GM18498 (cell line): ENCODE data around the gene PRR7.

Experiments used
- ATAC-seq: cut with Tn5 transposase; IDR thresholded peaks from one replicate; pipeline ENCODE4 v1.9.1; 2021; ENCODE audit warnings: mild to moderate bottlenecking, moderate library complexity; ENCODE audit not compliant: unreplicated experiment

Gene PRR7

GRCh38 chr5:177496727-177497291, 50.2 kb downstream of the PRR7 start:
- ATAC-seq, result no peak

GRCh38 chr5:177497292-177498012, 50.8 kb downstream of the PRR7 start, which contains the start of gene PDLIM7:
PDLIM7 (minus strand) TSS chr5:177497604; CDS start chr5:177496512, 1,092 bp downstream.
- ATAC-seq, result peak; percentile 73

GRCh38 chr5:177498013-177498787, 51.6 kb downstream of the PRR7 start:
- no peak for ATAC-seq

- no peak for ATAC-seq
Measured at GRCh38 chr5:177499842-177500241, 53.2 kb downstream of the PRR7 start.

- no peak for ATAC-seq
Measured at GRCh38 chr5:177500685-177501522, 54.3 kb downstream of the PRR7 start.

GRCh38 chr5:177501874-177502678, 55.5 kb downstream of the PRR7 start:
- peak; percentile 24 for ATAC-seq

- ATAC-seq, result no peak
Measured at GRCh38 chr5:177502886-177503285, 56.3 kb downstream of the PRR7 start.

- no peak for ATAC-seq
Measured at GRCh38 chr5:177503351-177504085, 56.9 kb downstream of the PRR7 start.

- ATAC-seq, result no peak
Measured at GRCh38 chr5:177504086-177505056, 57.8 kb downstream of the PRR7 start.

GRCh38 chr5:177505075-177505474, 58.5 kb downstream of the PRR7 start:
- ATAC-seq, result no peak
